KBM-7 (cell line): ENCODE results near the gene GSTM4.

Experiments used
- DNase-seq: peaks from one replicate; pipeline ENCODE4 v3.0.0-alpha.2; 2015
- in situ Hi-C: fragments of 300-500 bp; cut with MboI; formaldehyde crosslinking; loops from 2 replicates; pipeline ENCODE4 v1.14.3; 2020; ENCODE audit warnings: low sequenced_read_pairs, low pct_unique_long_range_greater_than_20kb, mixed read lengths

Gene GSTM4

GRCh38 chr1:109623601-109624161 is 32.2 kb upstream of the GSTM4 start:
- no peak for DNase-seq
- in situ Hi-C loops = no loop called here

- in situ Hi-C loops = loop anchor here (25.0 kb wide), 1 partner anchor 363 kb away; the partner anchor contains the start of gene AHCYL1
- peak; percentile 46 for DNase-seq
These were observed 31.5 kb upstream of the GSTM4 start for GRCh38 chr1:109624201-109625010.

- in situ Hi-C loops = loop anchor here (25.0 kb wide), 1 partner anchor 362 kb away; the partner anchor contains the start of gene AHCYL1
- no peak for DNase-seq
These were observed 30.7 kb upstream of the GSTM4 start for GRCh38 chr1:109625176-109625575.

GRCh38 chr1:109625601-109626560 is 30.0 kb upstream of the GSTM4 start:
- DNase-seq = no peak
- in situ Hi-C loops = loop anchor here (25.0 kb wide), 1 partner anchor 361 kb away; the partner anchor contains the start of gene AHCYL1

GRCh38 chr1:109626682-109627408 is 29.1 kb upstream of the GSTM4 start:
- no peak for DNase-seq
- in situ Hi-C loops = loop anchor here (25.0 kb wide), 1 partner anchor 360 kb away; the partner anchor contains the start of gene AHCYL1

GRCh38 chr1:109627692-109628399 is 28.1 kb upstream of the GSTM4 start:
- in situ Hi-C loops = loop anchor here (25.0 kb wide), 1 partner anchor 359 kb away; the partner anchor contains the start of gene AHCYL1
- no peak for DNase-seq

GRCh38 chr1:109628540-109629321 is 27.2 kb upstream of the GSTM4 start:
- in situ Hi-C loops = loop anchor here (25.0 kb wide), 1 partner anchor 359 kb away; the partner anchor contains the start of gene AHCYL1
- DNase-seq = no peak

- DNase-seq = no peak
- in situ Hi-C loops = loop anchor here (10.0 to 25.0 kb wide), 2 partner anchors 85 to 358 kb away; partner anchors contain the start of genes AHCYL1 and GNAI3
These were observed 26.4 kb upstream of the GSTM4 start for GRCh38 chr1:109629372-109630030.

GRCh38 chr1:109630081-109630897 is 25.6 kb upstream of the GSTM4 start:
- in situ Hi-C loops = loop anchor here (10.0 to 25.0 kb wide), 2 partner anchors 85 to 357 kb away; partner anchors contain the start of genes AHCYL1 and GNAI3
- DNase-seq = no peak

GRCh38 chr1:109630898-109631512 is 24.9 kb upstream of the GSTM4 start:
- in situ Hi-C loops = loop anchor here (10.0 to 25.0 kb wide), 2 partner anchors 86 to 356 kb away; partner anchors contain the start of genes AHCYL1 and GNAI3
- no peak for DNase-seq

GRCh38 chr1:109631513-109632505 is 24.1 kb upstream of the GSTM4 start:
- in situ Hi-C loops = loop anchor here (10.0 to 25.0 kb wide), 2 partner anchors 87 to 355 kb away; partner anchors contain the start of genes AHCYL1 and GNAI3
- DNase-seq = no peak

GRCh38 chr1:109632671-109633346 is 23.1 kb upstream of the GSTM4 start:
- in situ Hi-C loops = loop anchor here (10.0 to 25.0 kb wide), 2 partner anchors 88 to 354 kb away; partner anchors contain the start of genes AHCYL1 and GNAI3
- DNase-seq = no peak

GRCh38 chr1:109634292-109634691 is 21.6 kb upstream of the GSTM4 start:
- DNase-seq = no peak
- in situ Hi-C loops = loop anchor here (10.0 to 25.0 kb wide), 2 partner anchors 89 to 353 kb away; partner anchors contain the start of genes AHCYL1 and GNAI3
